Lower leg skin (tissue), 3 donors: ENCODE data around the gene ERCC2.

Source experiments
- POLR2A ChIP-seq, 2 donors: fragments of 450-650 bp; IDR thresholded peaks; one replicate each; pipeline ENCODE4 v1.6.1; 2016 to 2017; ENCODE audit warnings: antibody characterized with exemption in 2 of 2, mild to moderate bottlenecking in 1 of 2, moderate library complexity in 1 of 2
- TF ChIP-seq, protein P1 (sequence below), 3 donors: fragments of 450-650 bp; IDR thresholded peaks; one replicate each; pipeline ENCODE4 v1.5.1; 2016; ENCODE audit warnings: antibody characterized with exemption in 3 of 3, mild to moderate bottlenecking in 3 of 3, moderate library complexity in 2 of 3

DNA sequence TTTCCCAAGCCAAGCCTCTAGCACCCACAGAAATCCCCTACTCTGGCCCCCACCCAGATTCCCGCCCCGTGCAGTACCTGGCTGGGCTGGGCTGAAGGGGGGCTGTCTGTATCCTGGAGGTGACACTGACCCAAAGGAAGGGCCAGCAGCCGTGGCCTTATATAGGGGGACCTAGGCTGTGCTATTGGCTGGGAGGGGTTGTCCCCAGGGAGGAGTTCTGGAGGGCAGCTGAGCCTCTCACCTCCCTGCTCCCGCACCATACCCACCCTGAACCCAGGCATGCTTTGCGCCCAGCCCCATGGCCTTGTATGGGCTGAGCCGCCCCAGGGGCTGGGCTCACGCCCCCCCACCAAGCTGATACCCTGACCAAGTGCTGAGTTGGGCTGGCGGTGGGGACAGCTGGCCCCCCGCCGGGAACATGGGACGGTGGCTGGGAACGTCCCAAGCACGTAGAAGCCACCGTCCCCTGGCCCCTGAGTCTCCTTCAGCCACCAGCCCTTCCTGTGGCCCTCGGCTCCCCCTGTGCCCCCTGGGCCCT is 47.6 kb downstream of the ERCC2 start, which contains the start of gene CKM:
- TF ChIP-seq POLR2A (IDR thresholded peaks at IDR 0.05): no peak
- TF ChIP-seq, protein P1, sequence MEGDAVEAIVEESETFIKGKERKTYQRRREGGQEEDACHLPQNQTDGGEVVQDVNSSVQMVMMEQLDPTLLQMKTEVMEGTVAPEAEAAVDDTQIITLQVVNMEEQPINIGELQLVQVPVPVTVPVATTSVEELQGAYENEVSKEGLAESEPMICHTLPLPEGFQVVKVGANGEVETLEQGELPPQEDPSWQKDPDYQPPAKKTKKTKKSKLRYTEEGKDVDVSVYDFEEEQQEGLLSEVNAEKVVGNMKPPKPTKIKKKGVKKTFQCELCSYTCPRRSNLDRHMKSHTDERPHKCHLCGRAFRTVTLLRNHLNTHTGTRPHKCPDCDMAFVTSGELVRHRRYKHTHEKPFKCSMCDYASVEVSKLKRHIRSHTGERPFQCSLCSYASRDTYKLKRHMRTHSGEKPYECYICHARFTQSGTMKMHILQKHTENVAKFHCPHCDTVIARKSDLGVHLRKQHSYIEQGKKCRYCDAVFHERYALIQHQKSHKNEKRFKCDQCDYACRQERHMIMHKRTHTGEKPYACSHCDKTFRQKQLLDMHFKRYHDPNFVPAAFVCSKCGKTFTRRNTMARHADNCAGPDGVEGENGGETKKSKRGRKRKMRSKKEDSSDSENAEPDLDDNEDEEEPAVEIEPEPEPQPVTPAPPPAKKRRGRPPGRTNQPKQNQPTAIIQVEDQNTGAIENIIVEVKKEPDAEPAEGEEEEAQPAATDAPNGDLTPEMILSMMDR (IDR thresholded peaks at IDR 0.05): no peak
